Measurements from ENCODE around the gene GTF2F1. TPM values are rescaled to one million over a fixed set of nuclear protein-coding genes. Genes with fewer than 3 reads are reported as not detected.
"Not testable (repeated sequence)": the region's sequence is repeated elsewhere in the genome, so short reads cannot be mapped to it uniquely, and the experiment has no call there.

The GTF2F1 gene
- total RNA-seq, 2 donors from 2014 or later = 32.5 to 35.4 TPM

- DNase-seq (ENCODE audit: low spot score); intact Hi-C loops (cut with DNase I): not testable (repeated sequence)
Observed at GRCh38 chr19:6400062-6400944, 7.3 kb upstream of the GTF2F1 start.

DNA sequence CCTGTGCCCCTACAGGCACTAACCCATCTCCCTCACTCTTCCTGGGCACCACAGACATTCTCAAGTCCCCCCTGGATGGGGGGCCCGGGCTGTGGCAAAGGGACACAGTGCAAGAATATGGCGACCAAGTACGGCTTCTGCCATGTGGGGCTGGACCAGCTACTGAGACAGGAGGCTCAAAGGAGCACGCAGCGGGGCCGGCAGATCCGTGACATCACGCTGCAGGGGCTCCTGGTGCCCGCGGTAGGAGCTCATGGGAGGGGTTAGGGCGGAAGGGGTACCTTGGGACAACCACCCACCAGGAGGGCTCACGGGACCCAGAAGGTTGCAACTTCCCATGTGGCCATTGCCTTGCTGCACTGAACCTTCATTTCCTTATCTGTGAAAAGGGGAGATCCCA, 3.3 kb upstream of the GTF2F1 start:
- intact Hi-C loops (cut with DNase I) = no loop called here
- DNase-seq (ENCODE audit: low spot score) = no peak

GRCh38 chr19:6394831-6395230, 1.9 kb upstream of the GTF2F1 start:
- no peak for DNase-seq (ENCODE audit: low spot score)
- intact Hi-C loops (cut with DNase I) = no loop called here

DNA sequence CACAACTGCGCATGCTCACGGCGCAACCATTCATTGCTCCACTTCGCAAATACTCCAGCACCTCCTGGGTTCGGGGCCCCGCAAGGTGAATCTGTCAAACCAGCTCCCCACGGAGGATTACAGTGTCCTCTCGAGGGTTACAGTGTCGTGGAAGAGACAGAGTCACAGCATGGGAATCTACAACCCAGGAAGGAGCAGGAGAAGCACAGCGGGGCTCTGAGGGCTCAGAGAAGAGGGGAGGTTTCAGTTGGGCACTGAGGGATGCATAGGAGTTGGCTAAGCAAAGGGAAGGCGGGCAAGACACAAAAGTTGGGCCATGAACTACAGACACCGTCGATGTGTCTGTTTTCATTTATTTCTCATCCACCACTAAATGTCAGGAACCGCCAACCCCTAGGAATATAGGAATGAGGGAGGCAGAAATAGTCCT, 1.0 kb upstream of the GTF2F1 start:
- intact Hi-C loops (cut with DNase I) = no loop called here
- DNase-seq (ENCODE audit: low spot score) = no peak

- intact Hi-C loops (cut with DNase I) = no loop called here
- DNase-seq (ENCODE audit: low spot score) = no peak
Observed at GRCh38 chr19:6392221-6393073, 517 bp downstream of the GTF2F1 start.

GRCh38 chr19:6387372-6387771, 5.6 kb downstream of the GTF2F1 start:
- no peak for DNase-seq (ENCODE audit: low spot score)
- intact Hi-C loops (cut with DNase I) = no loop called here

- no peak for DNase-seq (ENCODE audit: low spot score)
- intact Hi-C loops (cut with DNase I) = no loop called here
Observed at GRCh38 chr19:6384381-6384780, 8.6 kb downstream of the GTF2F1 start.

DNA sequence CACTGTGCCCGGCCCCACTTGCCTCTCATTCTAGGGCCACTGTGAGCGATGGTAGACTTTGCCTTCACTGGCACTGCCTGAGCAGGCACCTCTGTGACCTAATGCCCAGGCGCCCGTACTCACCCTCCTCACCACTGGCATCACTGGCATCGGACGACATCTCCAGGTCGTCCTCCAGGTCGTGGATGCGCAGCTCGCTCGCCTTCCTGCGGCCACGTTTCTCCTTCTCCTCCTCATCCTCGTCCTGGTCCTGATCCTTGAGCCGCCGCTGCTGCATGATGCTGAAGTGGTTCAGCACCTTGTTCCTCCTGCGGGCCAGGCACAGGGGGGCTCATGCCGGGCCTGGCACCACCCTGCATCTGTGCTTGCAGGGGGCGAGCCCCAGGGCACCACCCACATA, 9.8 kb downstream of the GTF2F1 start:
- no peak for DNase-seq (ENCODE audit: low spot score)
- intact Hi-C loops (cut with DNase I) = no loop called here

GRCh38 chr19:6381030-6381750, 11.8 kb downstream of the GTF2F1 start:
- intact Hi-C loops (cut with DNase I) = no loop called here
- no peak for DNase-seq (ENCODE audit: low spot score)

DNA sequence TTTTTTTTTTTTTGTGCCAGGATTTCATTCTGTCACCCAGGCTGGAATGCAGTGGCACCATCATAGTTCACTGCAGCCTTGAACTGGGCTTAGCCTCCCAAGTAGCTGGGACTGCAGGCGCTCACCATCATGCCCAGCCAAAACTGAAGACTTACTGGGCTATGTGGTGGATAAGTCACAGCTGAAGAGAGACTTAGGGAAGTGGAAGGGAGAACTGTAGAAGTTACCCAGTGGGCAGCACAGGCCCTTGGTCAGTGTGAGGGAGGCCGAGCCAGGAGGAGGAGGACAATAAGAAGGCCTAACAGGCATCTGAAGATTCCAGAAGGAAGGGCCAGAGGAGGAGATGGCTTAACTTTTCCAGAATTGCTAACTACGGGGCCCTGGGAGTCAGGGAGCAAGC, 13.2 kb downstream of the GTF2F1 start:
- no peak for DNase-seq (ENCODE audit: low spot score)
- intact Hi-C loops (cut with DNase I) = no loop called here

DNA sequence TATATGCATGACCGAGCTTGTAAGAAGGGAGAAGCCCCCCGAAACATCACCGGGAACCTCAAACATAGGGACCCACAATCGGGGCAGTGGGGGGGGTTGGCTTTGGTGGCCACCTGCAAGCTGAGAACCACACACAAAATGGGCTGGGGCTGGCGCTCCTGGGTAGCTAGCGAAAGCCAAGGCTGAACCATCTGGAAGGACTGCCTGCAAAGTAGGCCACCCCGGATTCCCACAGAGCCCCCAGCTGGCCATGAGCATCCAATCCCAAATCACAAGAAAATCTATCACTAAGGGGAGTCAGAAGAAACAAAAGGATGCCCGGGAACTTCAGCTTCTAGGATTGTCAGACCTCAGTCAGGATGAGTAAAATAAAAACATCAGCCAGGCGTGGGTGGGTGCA, 14.5 kb downstream of the GTF2F1 start:
- intact Hi-C loops (cut with DNase I) = no loop called here
- DNase-seq (ENCODE audit: low spot score) = no peak

GRCh38 chr19:6378041-6378440, 14.9 kb downstream of the GTF2F1 start:
- intact Hi-C loops (cut with DNase I) = no loop called here
- DNase-seq (ENCODE audit: low spot score) = no peak

DNA sequence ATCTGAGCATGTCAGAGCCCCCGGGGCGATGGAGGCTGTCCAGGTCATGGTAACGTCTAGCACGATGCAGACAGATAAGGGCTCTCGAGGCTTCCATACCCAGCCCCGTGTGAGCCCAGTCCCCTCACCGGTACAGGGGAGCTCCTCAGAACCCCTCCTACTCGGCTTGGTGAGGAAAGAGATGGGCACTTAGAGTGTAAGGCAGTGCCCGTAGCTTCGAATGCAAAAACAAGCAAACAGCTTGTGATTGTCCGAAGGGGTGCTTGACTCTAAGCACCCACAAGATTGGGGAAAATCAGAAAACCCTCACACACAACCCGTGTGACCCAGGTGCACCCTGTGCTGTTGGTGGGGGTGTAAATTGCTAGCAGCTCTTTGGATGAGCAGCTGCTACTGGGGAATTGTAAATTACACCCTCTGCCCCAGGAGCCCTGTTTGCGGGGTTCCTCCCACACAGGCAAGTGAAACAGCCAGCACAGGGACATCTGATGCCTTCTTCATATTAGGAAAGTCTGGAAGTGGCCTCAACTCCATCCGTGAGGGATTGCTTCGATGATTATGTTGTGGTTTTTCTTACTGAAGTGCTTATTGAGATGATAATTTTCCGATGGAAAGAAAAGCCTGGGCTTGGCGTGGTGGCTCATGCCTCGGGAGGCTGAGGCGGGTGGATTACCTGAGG, 16.3 kb downstream of the GTF2F1 start:
- DNase-seq (ENCODE audit: low spot score) = no peak
- intact Hi-C loops (cut with DNase I) = no loop called here

DNA sequence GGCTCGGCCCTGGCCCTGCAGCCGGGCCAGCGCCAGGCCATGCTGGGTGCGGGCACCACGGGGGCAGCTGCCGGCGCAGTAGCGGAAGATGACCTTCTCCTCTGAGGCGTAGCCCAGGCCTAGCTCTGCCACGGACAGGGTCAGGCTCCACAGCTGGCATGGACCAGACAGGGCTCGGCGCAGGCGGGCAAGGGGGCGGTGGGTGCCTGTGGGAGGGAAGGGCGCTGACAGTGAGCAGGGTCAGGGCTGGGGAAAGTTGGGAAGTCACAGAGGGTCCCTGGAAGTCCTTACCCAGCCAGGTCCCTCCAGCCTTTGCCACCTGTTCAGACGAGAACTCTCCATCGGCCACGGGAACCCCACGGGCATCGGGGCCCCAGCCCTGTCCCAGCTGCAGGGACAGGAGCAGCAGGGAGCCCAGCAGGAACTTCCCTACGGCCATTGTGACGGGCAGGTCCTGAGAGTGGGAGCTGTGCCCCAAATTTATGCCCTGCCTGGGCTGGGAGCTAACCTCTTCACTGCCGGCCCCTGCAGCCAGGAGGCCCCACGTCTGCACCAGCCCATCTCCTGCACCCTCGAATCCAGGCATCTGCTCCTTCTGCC, 17.5 kb downstream of the GTF2F1 start, which contains the start of gene PSPN:
TSS of gene PSPN (minus strand) at position 523 of the 600 bp plus-strand sequence. CDS start at position 439, 84 bp downstream.
- intact Hi-C loops (cut with DNase I) = no loop called here
- no peak for DNase-seq (ENCODE audit: low spot score)

GRCh38 chr19:6374711-6375410, 18.1 kb downstream of the GTF2F1 start:
- DNase-seq (ENCODE audit: low spot score) = no peak

GRCh38 chr19:6374161-6374709, 18.7 kb downstream of the GTF2F1 start:
- intact Hi-C loops (cut with DNase I) = no loop called here
- no peak for DNase-seq (ENCODE audit: low spot score)

More at GRCh38 chr19:6374711-6375410, 18.1 kb downstream of the GTF2F1 start:
- intact Hi-C loops (cut with DNase I) = no loop called here

GRCh38 chr19:6373813-6374108, 19.2 kb downstream of the GTF2F1 start:
- no peak for DNase-seq (ENCODE audit: low spot score)
- intact Hi-C loops (cut with DNase I) = no loop called here

Measured in posterior vena cava (tissue), 2 donors.